ENCODE measurements around the gene JAZF1. TPM values are rescaled to one million over a fixed set of nuclear protein-coding genes. Genes with fewer than 3 reads are reported as not detected.

JAZF1 gene
- total and polyA plus RNA-seq, 2 of the 8 experiments (the other 6 are each of a cell fraction or from before 2014, with no cell fraction given): 2.6 to 21.8 TPM

DNA sequence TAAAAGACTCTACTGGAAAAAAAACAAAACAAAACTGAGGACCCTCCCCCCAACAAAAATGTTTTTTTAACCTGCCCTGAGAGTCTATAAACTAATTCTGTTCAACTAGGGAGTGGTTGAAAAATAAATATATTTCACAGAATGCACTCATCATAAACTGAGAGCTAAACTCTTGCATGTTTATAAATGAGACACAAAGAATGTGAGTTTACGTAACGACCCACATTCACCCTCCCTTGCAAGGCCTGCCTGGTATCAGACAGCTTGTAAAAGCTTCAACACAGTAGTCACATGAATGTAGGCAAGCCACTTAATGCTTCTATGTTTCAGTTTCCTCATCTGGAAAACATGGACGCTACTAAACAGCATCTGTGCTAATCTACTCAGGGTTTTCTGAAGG, 50.3 kb downstream of the JAZF1 start (continued):
- TF ChIP-seq, protein P1, sequence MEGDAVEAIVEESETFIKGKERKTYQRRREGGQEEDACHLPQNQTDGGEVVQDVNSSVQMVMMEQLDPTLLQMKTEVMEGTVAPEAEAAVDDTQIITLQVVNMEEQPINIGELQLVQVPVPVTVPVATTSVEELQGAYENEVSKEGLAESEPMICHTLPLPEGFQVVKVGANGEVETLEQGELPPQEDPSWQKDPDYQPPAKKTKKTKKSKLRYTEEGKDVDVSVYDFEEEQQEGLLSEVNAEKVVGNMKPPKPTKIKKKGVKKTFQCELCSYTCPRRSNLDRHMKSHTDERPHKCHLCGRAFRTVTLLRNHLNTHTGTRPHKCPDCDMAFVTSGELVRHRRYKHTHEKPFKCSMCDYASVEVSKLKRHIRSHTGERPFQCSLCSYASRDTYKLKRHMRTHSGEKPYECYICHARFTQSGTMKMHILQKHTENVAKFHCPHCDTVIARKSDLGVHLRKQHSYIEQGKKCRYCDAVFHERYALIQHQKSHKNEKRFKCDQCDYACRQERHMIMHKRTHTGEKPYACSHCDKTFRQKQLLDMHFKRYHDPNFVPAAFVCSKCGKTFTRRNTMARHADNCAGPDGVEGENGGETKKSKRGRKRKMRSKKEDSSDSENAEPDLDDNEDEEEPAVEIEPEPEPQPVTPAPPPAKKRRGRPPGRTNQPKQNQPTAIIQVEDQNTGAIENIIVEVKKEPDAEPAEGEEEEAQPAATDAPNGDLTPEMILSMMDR (IDR thresholded peaks at IDR 0.05; ENCODE audit: control extremely low read depth in 1 of 3, insufficient read depth in 1 of 3, low read depth in 1 of 3, low read length in 3 of 3): no peak

Measured in H1 (cell line).